ENCODE data around the gene KIR3DL1. TPM values are rescaled to one million over a fixed set of nuclear protein-coding genes. Genes with fewer than 3 reads are reported as not detected.

KIR3DL1 gene
- total and polyA plus RNA-seq, 2 experiments from 2014 or later, result not detected

DNA sequence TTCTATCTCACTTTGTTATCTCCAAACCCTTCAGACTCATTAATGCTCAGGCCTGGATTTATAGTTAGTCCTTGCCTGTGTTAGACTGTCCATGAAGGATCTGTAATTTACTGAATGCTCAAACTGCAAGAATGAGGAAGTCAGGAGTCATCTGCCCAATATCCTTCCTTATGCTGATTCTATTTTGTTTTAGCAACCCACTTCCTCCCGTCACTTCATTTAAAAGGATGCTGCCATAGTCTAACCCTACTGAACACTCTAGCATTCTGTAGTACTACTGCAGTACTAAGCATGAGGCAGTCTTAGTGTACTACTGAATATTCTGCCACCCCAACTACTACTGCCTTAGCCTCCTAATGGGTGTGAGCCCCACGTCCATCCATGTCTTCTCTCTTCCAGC, 59.2 kb downstream of the KIR3DL1 start:
- Mint-ChIP-seq H3K4me1 (no peaks in the 10 kb centered on the region), H3K9me3 (peaks cover 74% of the 10 kb centered on the region), H3K27me3 (ENCODE audit: insufficient read depth, low read depth, poor library complexity) (peaks cover 3% of the 10 kb centered on the region), H3K36me3 (ENCODE audit: low read depth) (0 out of 3 replicates have a peak, but pooled peaks cover 8% of the 10 kb centered on the region), H3K4me3 (no peak overlapping the region), H3K27ac (no peak overlapping the region)
- no peak for DNase-seq (ENCODE audit: low spot score)
- Histone ChIP-seq H3K4me1 (ENCODE audit: insufficient read depth) (peaks cover 27% of the 10 kb centered on the region), H2AFZ (peak overlapping the region; percentile 63; the same call in 1 of the 2 replicates), H3K36me3 (ENCODE audit: insufficient read depth) (no peaks in the 10 kb centered on the region), H3K79me2 (replicated peaks; ENCODE audit: insufficient read depth) (no peaks in the 10 kb centered on the region), H3K4me2 (no peak overlapping the region), H3K4me3 (no peak overlapping the region), H3K9me2 (ENCODE audit: insufficient read depth) (no peaks in the 10 kb centered on the region), H4K20me1 (replicated peaks; ENCODE audit: insufficient read depth) (no peaks in the 10 kb centered on the region), H3K27ac (ENCODE audit: low read depth) (no peak overlapping the region), H3F3A (replicated peaks; ENCODE audit: low read depth) (no peaks in the 10 kb centered on the region; the same call in 1 of the 2 replicates), H3K27me3 (ENCODE audit: insufficient read depth) (no peaks in the 10 kb centered on the region)
- ATAC-seq, result no peak
- TF ChIP-seq ZNF114 (CRISPR knock-in tag; IDR thresholded peaks at IDR 0.05), result no peak
- TF ChIP-seq CREB1 (CRISPR knock-in tag; IDR thresholded peaks at IDR 0.05; ENCODE audit: low read depth), result no peak
- no peak for TF ChIP-seq JUNB (IDR thresholded peaks at IDR 0.05; ENCODE audit: unreplicated experiment)
- TF ChIP-seq POLR2AphosphoS5 (IDR thresholded peaks at IDR 0.05; ENCODE audit: low read depth), result no peak
- no peak for TF ChIP-seq NANOG (IDR thresholded peaks at IDR 0.05; ENCODE audit: borderline replicate concordance)
- TF ChIP-seq STAT1 (IDR thresholded peaks at IDR 0.05; ENCODE audit: unreplicated experiment), result no peak
- TF ChIP-seq, protein P1, sequence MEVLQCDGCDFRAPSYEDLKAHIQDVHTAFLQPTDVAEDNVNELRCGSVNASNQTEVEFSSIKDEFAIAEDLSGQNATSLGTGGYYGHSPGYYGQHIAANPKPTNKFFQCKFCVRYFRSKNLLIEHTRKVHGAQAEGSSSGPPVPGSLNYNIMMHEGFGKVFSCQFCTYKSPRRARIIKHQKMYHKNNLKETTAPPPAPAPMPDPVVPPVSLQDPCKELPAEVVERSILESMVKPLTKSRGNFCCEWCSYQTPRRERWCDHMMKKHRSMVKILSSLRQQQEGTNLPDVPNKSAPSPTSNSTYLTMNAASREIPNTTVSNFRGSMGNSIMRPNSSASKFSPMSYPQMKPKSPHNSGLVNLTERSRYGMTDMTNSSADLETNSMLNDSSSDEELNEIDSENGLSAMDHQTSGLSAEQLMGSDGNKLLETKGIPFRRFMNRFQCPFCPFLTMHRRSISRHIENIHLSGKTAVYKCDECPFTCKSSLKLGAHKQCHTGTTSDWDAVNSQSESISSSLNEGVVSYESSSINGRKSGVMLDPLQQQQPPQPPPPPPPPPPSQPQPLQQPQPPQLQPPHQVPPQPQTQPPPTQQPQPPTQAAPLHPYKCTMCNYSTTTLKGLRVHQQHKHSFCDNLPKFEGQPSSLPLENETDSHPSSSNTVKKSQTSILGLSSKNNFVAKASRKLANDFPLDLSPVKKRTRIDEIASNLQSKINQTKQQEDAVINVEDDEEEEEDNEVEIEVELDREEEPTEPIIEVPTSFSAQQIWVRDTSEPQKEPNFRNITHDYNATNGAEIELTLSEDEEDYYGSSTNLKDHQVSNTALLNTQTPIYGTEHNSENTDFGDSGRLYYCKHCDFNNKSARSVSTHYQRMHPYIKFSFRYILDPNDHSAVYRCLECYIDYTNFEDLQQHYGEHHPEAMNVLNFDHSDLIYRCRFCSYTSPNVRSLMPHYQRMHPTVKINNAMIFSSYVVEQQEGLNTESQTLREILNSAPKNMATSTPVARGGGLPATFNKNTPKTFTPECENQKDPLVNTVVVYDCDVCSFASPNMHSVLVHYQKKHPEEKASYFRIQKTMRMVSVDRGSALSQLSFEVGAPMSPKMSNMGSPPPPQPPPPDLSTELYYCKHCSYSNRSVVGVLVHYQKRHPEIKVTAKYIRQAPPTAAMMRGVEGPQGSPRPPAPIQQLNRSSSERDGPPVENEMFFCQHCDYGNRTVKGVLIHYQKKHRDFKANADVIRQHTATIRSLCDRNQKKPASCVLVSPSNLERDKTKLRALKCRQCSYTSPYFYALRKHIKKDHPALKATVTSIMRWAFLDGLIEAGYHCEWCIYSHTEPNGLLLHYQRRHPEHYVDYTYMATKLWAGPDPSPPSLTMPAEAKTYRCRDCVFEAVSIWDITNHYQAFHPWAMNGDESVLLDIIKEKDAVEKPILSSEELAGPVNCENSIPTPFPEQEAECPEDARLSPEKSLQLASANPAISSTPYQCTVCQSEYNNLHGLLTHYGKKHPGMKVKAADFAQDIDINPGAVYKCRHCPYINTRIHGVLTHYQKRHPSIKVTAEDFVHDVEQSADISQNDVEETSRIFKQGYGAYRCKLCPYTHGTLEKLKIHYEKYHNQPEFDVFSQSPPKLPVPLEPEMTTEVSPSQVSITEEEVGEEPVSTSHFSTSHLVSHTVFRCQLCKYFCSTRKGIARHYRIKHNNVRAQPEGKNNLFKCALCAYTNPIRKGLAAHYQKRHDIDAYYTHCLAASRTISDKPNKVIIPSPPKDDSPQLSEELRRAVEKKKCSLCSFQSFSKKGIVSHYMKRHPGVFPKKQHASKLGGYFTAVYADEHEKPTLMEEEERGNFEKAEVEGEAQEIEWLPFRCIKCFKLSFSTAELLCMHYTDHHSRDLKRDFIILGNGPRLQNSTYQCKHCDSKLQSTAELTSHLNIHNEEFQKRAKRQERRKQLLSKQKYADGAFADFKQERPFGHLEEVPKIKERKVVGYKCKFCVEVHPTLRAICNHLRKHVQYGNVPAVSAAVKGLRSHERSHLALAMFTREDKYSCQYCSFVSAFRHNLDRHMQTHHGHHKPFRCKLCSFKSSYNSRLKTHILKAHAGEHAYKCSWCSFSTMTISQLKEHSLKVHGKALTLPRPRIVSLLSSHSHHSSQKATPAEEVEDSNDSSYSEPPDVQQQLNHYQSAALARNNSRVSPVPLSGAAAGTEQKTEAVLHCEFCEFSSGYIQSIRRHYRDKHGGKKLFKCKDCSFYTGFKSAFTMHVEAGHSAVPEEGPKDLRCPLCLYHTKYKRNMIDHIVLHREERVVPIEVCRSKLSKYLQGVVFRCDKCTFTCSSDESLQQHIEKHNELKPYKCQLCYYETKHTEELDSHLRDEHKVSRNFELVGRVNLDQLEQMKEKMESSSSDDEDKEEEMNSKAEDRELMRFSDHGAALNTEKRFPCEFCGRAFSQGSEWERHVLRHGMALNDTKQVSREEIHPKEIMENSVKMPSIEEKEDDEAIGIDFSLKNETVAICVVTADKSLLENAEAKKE (CRISPR knock-in tag; IDR thresholded peaks at IDR 0.05), result no peak
- no peak for TF ChIP-seq EZH2 (IDR thresholded peaks at IDR 0.05; ENCODE audit: low read depth, unreplicated experiment)
- TF ChIP-seq ZNF331 (CRISPR knock-in tag; IDR thresholded peaks at IDR 0.05; ENCODE audit: low read depth), result no peak
- no peak for TF ChIP-seq EZH2phosphoT487 (IDR thresholded peaks at IDR 0.05; ENCODE audit: unreplicated experiment)
- TF ChIP-seq, protein P2, sequence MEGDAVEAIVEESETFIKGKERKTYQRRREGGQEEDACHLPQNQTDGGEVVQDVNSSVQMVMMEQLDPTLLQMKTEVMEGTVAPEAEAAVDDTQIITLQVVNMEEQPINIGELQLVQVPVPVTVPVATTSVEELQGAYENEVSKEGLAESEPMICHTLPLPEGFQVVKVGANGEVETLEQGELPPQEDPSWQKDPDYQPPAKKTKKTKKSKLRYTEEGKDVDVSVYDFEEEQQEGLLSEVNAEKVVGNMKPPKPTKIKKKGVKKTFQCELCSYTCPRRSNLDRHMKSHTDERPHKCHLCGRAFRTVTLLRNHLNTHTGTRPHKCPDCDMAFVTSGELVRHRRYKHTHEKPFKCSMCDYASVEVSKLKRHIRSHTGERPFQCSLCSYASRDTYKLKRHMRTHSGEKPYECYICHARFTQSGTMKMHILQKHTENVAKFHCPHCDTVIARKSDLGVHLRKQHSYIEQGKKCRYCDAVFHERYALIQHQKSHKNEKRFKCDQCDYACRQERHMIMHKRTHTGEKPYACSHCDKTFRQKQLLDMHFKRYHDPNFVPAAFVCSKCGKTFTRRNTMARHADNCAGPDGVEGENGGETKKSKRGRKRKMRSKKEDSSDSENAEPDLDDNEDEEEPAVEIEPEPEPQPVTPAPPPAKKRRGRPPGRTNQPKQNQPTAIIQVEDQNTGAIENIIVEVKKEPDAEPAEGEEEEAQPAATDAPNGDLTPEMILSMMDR (conservative IDR thresholded peaks at IDR 0.05; ENCODE audit: low read depth in 2 of 2), result no peak
- TF ChIP-seq, protein P3, sequence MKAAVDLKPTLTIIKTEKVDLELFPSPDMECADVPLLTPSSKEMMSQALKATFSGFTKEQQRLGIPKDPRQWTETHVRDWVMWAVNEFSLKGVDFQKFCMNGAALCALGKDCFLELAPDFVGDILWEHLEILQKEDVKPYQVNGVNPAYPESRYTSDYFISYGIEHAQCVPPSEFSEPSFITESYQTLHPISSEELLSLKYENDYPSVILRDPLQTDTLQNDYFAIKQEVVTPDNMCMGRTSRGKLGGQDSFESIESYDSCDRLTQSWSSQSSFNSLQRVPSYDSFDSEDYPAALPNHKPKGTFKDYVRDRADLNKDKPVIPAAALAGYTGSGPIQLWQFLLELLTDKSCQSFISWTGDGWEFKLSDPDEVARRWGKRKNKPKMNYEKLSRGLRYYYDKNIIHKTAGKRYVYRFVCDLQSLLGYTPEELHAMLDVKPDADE (IDR thresholded peaks at IDR 0.05), result no peak
- TF ChIP-seq, protein P4, sequence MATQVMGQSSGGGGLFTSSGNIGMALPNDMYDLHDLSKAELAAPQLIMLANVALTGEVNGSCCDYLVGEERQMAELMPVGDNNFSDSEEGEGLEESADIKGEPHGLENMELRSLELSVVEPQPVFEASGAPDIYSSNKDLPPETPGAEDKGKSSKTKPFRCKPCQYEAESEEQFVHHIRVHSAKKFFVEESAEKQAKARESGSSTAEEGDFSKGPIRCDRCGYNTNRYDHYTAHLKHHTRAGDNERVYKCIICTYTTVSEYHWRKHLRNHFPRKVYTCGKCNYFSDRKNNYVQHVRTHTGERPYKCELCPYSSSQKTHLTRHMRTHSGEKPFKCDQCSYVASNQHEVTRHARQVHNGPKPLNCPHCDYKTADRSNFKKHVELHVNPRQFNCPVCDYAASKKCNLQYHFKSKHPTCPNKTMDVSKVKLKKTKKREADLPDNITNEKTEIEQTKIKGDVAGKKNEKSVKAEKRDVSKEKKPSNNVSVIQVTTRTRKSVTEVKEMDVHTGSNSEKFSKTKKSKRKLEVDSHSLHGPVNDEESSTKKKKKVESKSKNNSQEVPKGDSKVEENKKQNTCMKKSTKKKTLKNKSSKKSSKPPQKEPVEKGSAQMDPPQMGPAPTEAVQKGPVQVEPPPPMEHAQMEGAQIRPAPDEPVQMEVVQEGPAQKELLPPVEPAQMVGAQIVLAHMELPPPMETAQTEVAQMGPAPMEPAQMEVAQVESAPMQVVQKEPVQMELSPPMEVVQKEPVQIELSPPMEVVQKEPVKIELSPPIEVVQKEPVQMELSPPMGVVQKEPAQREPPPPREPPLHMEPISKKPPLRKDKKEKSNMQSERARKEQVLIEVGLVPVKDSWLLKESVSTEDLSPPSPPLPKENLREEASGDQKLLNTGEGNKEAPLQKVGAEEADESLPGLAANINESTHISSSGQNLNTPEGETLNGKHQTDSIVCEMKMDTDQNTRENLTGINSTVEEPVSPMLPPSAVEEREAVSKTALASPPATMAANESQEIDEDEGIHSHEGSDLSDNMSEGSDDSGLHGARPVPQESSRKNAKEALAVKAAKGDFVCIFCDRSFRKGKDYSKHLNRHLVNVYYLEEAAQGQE (IDR thresholded peaks at IDR 0.05; ENCODE audit: unreplicated experiment), result no peak
